Stomach (tissue), 4 donors: ENCODE results near the gene PITRM1.

ENCODE experiments used
- CTCF ChIP-seq, 7 experiments: fragments of 450-650 bp in 4 of 7; fragments of 200-600 bp in 3 of 7; sonication (generic) in 3 of 7; IDR thresholded peaks; one replicate each; pipeline ENCODE4 v1.5.1; 2016 to 2019; ENCODE audit warnings: antibody characterized with exemption in 7 of 7, control low read depth in 2 of 7, mild to moderate bottlenecking in 1 of 7
- EP300 ChIP-seq: sonication (generic); formaldehyde crosslinking; IDR thresholded peaks from one replicate; pipeline ENCODE4 v1.6.1; 2017; ENCODE audit warnings: antibody characterized with exemption
- POLR2AphosphoS5 ChIP-seq, 3 donors: sonication (generic); formaldehyde crosslinking; IDR thresholded peaks; one replicate each; pipeline ENCODE4 v1.6.1; 2016; ENCODE audit warnings: antibody characterized with exemption in 3 of 3

- TF ChIP-seq CTCF (IDR thresholded peaks at IDR 0.05) (no peak), POLR2AphosphoS5 (IDR thresholded peaks at IDR 0.05) (no peak), EP300 (no peak)
These were observed 29.2 kb downstream of the PITRM1 start for GRCh38 chr10:3143366-3143765.
